Hepatocyte (in vitro differentiated cells): ENCODE data around the gene FOXO1. TPM values are rescaled to one million over a fixed set of nuclear protein-coding genes. Genes with fewer than 3 reads are reported as not detected.
"Not testable (repeated sequence)": the region's sequence is repeated elsewhere in the genome, so short reads cannot be mapped to it uniquely, and the experiment has no call there.

ENCODE experiments used
- DNase-seq: peaks from one replicate; pipeline ENCODE4 v3.0.0-alpha.2; 2016; ENCODE audit warnings: low spot score
- H2AFZ ChIP-seq: fragments of 200-600 bp; sonication (generic); 2 replicates; pipeline ENCODE4 v1.6.0; 2016; ENCODE audit warnings: antibody characterized with exemption, mild to moderate bottlenecking
- H3K27ac ChIP-seq: fragments of 200-600 bp; sonication (generic); 2 replicates; pipeline ENCODE4 v1.5.1; 2016; ENCODE audit warnings: mild to moderate bottlenecking
- H3K27me3 ChIP-seq: fragments of 200-600 bp; sonication (generic); 2 replicates; pipeline ENCODE4 v1.6.1; 2016
- H3K36me3 ChIP-seq: fragments of 200-600 bp; sonication (generic); replicated peaks from 2 replicates; pipeline ENCODE4 v1.5.1; 2016; ENCODE audit warnings: low read depth; ENCODE audit not compliant: insufficient read depth
- H3K4me1 ChIP-seq: fragments of 200-600 bp; sonication (generic); 2 replicates; pipeline ENCODE4 v1.5.1; 2016; ENCODE audit warnings: mild to moderate bottlenecking, moderate library complexity; ENCODE audit not compliant: insufficient read depth
- H3K4me2 ChIP-seq: fragments of 200-600 bp; sonication (generic); 2 replicates; pipeline ENCODE4 v1.6.0; 2016
- H3K4me3 ChIP-seq: fragments of 200-600 bp; sonication (generic); 2 replicates; pipeline ENCODE4 v1.5.1; 2016; ENCODE audit warnings: mild to moderate bottlenecking
- H3K79me2 ChIP-seq: fragments of 200-600 bp; sonication (generic); 2 replicates; pipeline ENCODE4 v1.6.0; 2017; ENCODE audit warnings: mild to moderate bottlenecking
- H3K9me2 ChIP-seq: fragments of 200-600 bp; sonication (generic); replicated peaks from 2 replicates; pipeline ENCODE4 v1.6.0; 2017; ENCODE audit warnings: mild to moderate bottlenecking; ENCODE audit not compliant: insufficient read depth
- H3K9me3 ChIP-seq: fragments of 200-600 bp; sonication (generic); 2 replicates; pipeline ENCODE4 v1.5.1; 2016; ENCODE audit warnings: low read depth, mild to moderate bottlenecking
- H4K20me1 ChIP-seq: fragments of 200-600 bp; sonication (generic); 2 replicates; pipeline ENCODE4 v1.6.0; 2016; ENCODE audit warnings: mild to moderate bottlenecking; ENCODE audit not compliant: insufficient read depth, poor library complexity, severe bottlenecking
- EZH2 ChIP-seq: fragments of 200-600 bp; sonication (generic); IDR thresholded peaks from 2 replicates; pipeline ENCODE4 v1.6.1; 2016; ENCODE audit warnings: antibody characterized with exemption, mild to moderate bottlenecking, borderline replicate concordance
- EZH2phosphoT487 ChIP-seq: fragments of 200-600 bp; sonication (generic); IDR thresholded peaks from one replicate; pipeline ENCODE4 v1.6.1; 2018; ENCODE audit warnings: antibody characterized with exemption, mild to moderate bottlenecking, low read depth, moderate library complexity; ENCODE audit not compliant: unreplicated experiment, severe bottlenecking
- WGBS: methylation state at CpG from one replicate; pipeline ENCODE4 v1.1.6; 2016; ENCODE audit warnings: low lambda C conversion rate; ENCODE audit errors: missing lambda C conversion rate; 5-methylcytosine and 5-hydroxymethylcytosine counted together
- polyA plus RNA-seq: library from polyadenylated mRNA; unstranded; fragments of >200 nt; fragmentation: Nextera tagmentation; extraction: Ambion mirVana; gene quantifications from 2 replicates; pipeline ENCODE4 v1.2.1, GENCODE V29; 2016
- total RNA-seq: library from RNA; depleted of rRNA; stranded (reverse); fragments of >200 nt; gene quantifications from 2 replicates; pipeline ENCODE4 v1.2.3, GENCODE V29; 2014
- TF ChIP-seq, protein P1 (sequence below): fragments of 200-600 bp; sonication (generic); IDR thresholded peaks from 2 replicates; pipeline ENCODE4 v1.5.1; 2016; ENCODE audit warnings: antibody characterized with exemption, mild to moderate bottlenecking; ENCODE audit not compliant: poor library complexity

Gene FOXO1
- total and polyA plus RNA-seq, 2 experiments from 2014 or later: 30.3 to 35.2 TPM

GRCh38 chr13:40665126-40666044, 1.1 kb downstream of the FOXO1 start:
- peak; percentile 57 for DNase-seq
- no peaks in the 10 kb centered on the region for H3K27me3 ChIP-seq
- H3K4me3 ChIP-seq: peak overlapping the region; percentile 93
- H3K9me3 ChIP-seq: no peaks in the 10 kb centered on the region
- peaks cover 43% of the 10 kb centered on the region for H3K79me2 ChIP-seq
- H3K36me3 ChIP-seq: no peaks in the 10 kb centered on the region
- peak overlapping the region; percentile 34 for H2AFZ ChIP-seq
- TF ChIP-seq EZH2: no peak
- TF ChIP-seq EZH2phosphoT487: no peak
- TF ChIP-seq, protein P1, sequence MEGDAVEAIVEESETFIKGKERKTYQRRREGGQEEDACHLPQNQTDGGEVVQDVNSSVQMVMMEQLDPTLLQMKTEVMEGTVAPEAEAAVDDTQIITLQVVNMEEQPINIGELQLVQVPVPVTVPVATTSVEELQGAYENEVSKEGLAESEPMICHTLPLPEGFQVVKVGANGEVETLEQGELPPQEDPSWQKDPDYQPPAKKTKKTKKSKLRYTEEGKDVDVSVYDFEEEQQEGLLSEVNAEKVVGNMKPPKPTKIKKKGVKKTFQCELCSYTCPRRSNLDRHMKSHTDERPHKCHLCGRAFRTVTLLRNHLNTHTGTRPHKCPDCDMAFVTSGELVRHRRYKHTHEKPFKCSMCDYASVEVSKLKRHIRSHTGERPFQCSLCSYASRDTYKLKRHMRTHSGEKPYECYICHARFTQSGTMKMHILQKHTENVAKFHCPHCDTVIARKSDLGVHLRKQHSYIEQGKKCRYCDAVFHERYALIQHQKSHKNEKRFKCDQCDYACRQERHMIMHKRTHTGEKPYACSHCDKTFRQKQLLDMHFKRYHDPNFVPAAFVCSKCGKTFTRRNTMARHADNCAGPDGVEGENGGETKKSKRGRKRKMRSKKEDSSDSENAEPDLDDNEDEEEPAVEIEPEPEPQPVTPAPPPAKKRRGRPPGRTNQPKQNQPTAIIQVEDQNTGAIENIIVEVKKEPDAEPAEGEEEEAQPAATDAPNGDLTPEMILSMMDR: no peak
- no peaks in the 10 kb centered on the region for H3K4me1 ChIP-seq
- 2% methylated on average over 68 of the region's 117 CpGs for WGBS
- H3K27ac ChIP-seq: peak overlapping the region; percentile 96
- H3K9me2 ChIP-seq: no peaks in the 10 kb centered on the region
- peaks cover 17% of the 10 kb centered on the region for H4K20me1 ChIP-seq
- peak overlapping the region; percentile 94 for H3K4me2 ChIP-seq

DNA sequence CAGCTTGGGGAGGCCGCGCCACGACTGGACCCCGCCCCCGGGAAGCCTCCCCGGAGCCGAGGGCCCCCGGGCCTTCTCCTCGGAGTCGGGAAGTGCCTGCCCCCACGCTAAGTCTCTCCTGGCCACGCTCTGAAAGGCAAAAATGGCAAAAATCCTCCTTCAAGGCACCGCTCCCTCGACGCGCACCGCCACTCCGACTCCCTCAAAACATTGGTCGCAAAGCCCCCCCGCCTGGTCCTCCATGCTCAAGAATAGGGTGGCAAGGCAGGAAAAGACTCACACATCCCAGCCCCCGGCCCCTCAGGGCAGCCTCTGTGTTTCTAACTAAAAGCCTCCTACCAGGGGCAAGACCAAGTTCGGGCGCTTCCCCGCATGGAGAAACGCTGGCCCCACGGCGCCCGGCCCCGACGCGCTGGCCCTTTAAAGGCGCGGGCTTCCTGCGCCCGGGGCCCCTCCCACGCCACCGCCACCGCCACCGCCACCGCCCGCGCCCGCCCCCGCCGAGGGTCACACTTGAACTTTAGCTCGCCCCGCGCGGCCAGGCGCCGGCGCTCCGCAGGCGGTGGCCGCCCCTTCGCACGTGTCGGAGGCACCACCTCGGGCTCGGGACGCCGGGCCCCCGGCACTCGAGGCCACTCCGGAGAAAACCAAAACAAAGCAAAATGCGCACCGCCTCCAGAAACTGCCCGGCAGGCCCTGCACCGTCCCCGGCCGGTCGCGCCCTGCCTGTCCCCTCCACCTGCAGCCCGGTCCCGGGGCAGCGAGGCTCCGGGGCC, 1.9 kb downstream of the FOXO1 start:
- H3K27me3 ChIP-seq: no peaks in the 10 kb centered on the region
- TF ChIP-seq EZH2phosphoT487: no peak
- TF ChIP-seq EZH2: peak; percentile 17
- TF ChIP-seq, protein P1: no peak
- WGBS: 1% methylated on average over 60 of the region's 77 CpGs
- H3K27ac ChIP-seq: peak overlapping the region; percentile 95
- no peaks in the 10 kb centered on the region for H3K9me2 ChIP-seq
- peak overlapping the region; percentile 93 for H3K4me3 ChIP-seq
- peak; percentile 77 for DNase-seq
- H3K36me3 ChIP-seq: no peaks in the 10 kb centered on the region
- H2AFZ ChIP-seq: peak overlapping the region; percentile 34
- peaks cover 17% of the 10 kb centered on the region for H4K20me1 ChIP-seq
- peaks cover 51% of the 10 kb centered on the region for H3K79me2 ChIP-seq
- peak overlapping the region; percentile 92 for H3K4me2 ChIP-seq
- H3K9me3 ChIP-seq: no peaks in the 10 kb centered on the region
- H3K4me1 ChIP-seq: no peaks in the 10 kb centered on the region

DNA sequence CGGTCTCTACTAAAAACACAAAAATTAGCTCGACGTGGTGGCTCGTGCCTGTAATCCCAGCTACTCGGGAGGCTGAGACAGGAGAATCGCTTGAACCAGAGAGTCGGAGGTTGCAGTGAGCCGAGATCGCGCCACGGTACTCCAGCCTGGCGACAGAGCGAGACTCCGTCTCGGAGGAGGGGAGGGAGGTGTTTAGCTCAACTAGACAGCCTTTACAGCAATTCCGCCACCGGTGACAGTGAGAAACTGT, 2.4 kb downstream of the FOXO1 start:
- not testable (repeated sequence) for H3K4me1 ChIP-seq, H3K36me3 ChIP-seq, H3K9me3 ChIP-seq, H3K9me2 ChIP-seq, DNase-seq, H3K27me3 ChIP-seq
- peak overlapping the region; percentile 34 for H2AFZ ChIP-seq
- WGBS: 6% methylated on average over 17 of the region's 17 CpGs
- H3K27ac ChIP-seq: peak overlapping the region; percentile 95
- H4K20me1 ChIP-seq: peaks cover 17% of the 10 kb centered on the region
- H3K4me2 ChIP-seq: peak overlapping the region; percentile 92
- peaks cover 56% of the 10 kb centered on the region for H3K79me2 ChIP-seq
- H3K4me3 ChIP-seq: peak overlapping the region; percentile 93

DNA sequence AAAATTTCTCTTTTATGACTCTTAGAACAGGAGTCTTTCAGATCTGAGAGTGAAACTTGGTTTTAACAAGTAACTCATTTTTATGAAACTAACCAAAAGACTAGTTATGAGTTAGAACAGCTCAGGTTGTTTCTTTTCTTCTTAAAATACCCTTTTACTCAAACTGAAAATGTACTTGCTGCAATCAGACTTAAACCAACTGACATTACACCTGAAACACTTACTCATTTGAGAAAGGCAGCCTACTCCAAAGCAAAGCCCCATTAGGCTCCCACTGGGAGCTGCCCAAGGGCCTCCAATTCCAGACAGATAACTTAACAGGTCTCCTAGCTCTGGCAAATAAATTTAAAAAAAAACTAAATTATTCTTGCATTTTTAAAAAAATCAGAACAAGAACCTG, 3.6 kb downstream of the FOXO1 start:
- Histone ChIP-seq H2AFZ (no peak overlapping the region), H3K27ac (peak overlapping the region; percentile 95), H3K36me3 (no peaks in the 10 kb centered on the region), H3K4me1 (no peaks in the 10 kb centered on the region), H3K9me2 (no peaks in the 10 kb centered on the region), H3K4me3 (peak overlapping the region; percentile 32), H3K4me2 (peak overlapping the region; percentile 92), H4K20me1 (peaks cover 26% of the 10 kb centered on the region), H3K27me3 (no peaks in the 10 kb centered on the region), H3K9me3 (no peaks in the 10 kb centered on the region), H3K79me2 (peaks cover 67% of the 10 kb centered on the region)
- TF ChIP-seq EZH2 (no peak), EZH2phosphoT487 (no peak)
- TF ChIP-seq, protein P1: no peak
- no peak for DNase-seq
